Endodermal cell (in vitro differentiated cells): ENCODE measurements around the gene KIF25. TPM values are rescaled to one million over a fixed set of nuclear protein-coding genes. Genes with fewer than 3 reads are reported as not detected.

Source experiments
- DNase-seq: peaks from one replicate; pipeline ENCODE4 v3.0.0-alpha.2; 2017
- H3K27ac ChIP-seq: 2 replicates; pipeline ENCODE4 v1.5.1; 2013; ENCODE audit warnings: mild to moderate bottlenecking, low read depth, low read length, moderate library complexity
- H3K27me3 ChIP-seq: 2 replicates; pipeline ENCODE4 v1.6.1; 2013; ENCODE audit warnings: mild to moderate bottlenecking, low read length, moderate library complexity; ENCODE audit not compliant: insufficient read depth, control insufficient read depth, poor library complexity, severe bottlenecking
- H3K36me3 ChIP-seq: 2 replicates; pipeline ENCODE4 v1.7.0; 2013; ENCODE audit warnings: mild to moderate bottlenecking, low read length, moderate library complexity; ENCODE audit not compliant: control insufficient read depth, insufficient read depth
- H3K4me1 ChIP-seq: one replicate; pipeline ENCODE4 v1.7.0; 2013; ENCODE audit warnings: low read length; ENCODE audit not compliant: control insufficient read depth, insufficient read depth
- H3K4me3 ChIP-seq: 2 replicates; pipeline ENCODE4 v1.5.1; 2013; ENCODE audit warnings: mild to moderate bottlenecking, low read length, moderate library complexity
- H3K9ac ChIP-seq: 2 replicates; pipeline ENCODE4 v1.6.1; 2013; ENCODE audit warnings: mild to moderate bottlenecking, low read length, moderate library complexity; ENCODE audit not compliant: poor library complexity, severe bottlenecking; ENCODE audit errors: extremely low read depth
- H3K9me3 ChIP-seq: 2 replicates; pipeline ENCODE4 v1.6.1; 2013; ENCODE audit warnings: mild to moderate bottlenecking, low read length, moderate library complexity; ENCODE audit not compliant: control insufficient read depth
- H3K27ac Mint-ChIP-seq: 2 replicates; pipeline ENCODE4 v1.8.0; 2020; ENCODE audit warnings: mixed read lengths
- H3K27me3 Mint-ChIP-seq: 2 replicates; pipeline ENCODE4 v1.8.0; 2021; ENCODE audit warnings: mild to moderate bottlenecking, mixed read lengths; ENCODE audit not compliant: insufficient read depth
- H3K36me3 Mint-ChIP-seq: 2 replicates; pipeline ENCODE4 v1.8.0; 2020; ENCODE audit warnings: low read depth, mixed read lengths
- H3K4me1 Mint-ChIP-seq: 2 replicates; pipeline ENCODE4 v1.8.0; 2020; ENCODE audit warnings: mixed read lengths
- H3K4me3 Mint-ChIP-seq: 2 replicates; pipeline ENCODE4 v1.8.0; 2020; ENCODE audit warnings: mild to moderate bottlenecking, moderate library complexity, mixed read lengths
- H3K9me3 Mint-ChIP-seq: 2 replicates; pipeline ENCODE4 v1.8.0; 2020; ENCODE audit warnings: mild to moderate bottlenecking, mixed read lengths
- WGBS, 2 experiments: methylation state at CpG; one replicate each; pipeline versions ENCODE4 v1.1.5 to v1.1.7; 2013; ENCODE audit warnings: missing lambda C conversion rate in 2 of 2, mixed read lengths in 1 of 2; ENCODE audit not compliant: insufficient coverage in 1 of 2, insufficient read length in 1 of 2; 5-methylcytosine and 5-hydroxymethylcytosine counted together
- total RNA-seq, 2 donors: library from RNA; stranded (reverse); fragmentation: NEBNext Ultra II Directional in 1 of 2; extraction: Animal tissue kit (Norgen Biotek cat#: 25700) in 1 of 2; gene quantifications; 2 replicates in 1 of 2; 3 replicates in 1 of 2; pipeline ENCODE4 v1.2.1, GENCODE V29; 2021
- TF ChIP-seq, protein P1 (sequence below): fragments of 200-600 bp; sonication (generic); conservative IDR thresholded peaks from 2 replicates; pipeline ENCODE4 v1.5.0; 2021; ENCODE audit warnings: antibody characterized with exemption, mild to moderate bottlenecking

The KIF25 gene
- total RNA-seq, 2 donors from 2014 or later: 1.3 TPM; not detected in 1

DNA sequence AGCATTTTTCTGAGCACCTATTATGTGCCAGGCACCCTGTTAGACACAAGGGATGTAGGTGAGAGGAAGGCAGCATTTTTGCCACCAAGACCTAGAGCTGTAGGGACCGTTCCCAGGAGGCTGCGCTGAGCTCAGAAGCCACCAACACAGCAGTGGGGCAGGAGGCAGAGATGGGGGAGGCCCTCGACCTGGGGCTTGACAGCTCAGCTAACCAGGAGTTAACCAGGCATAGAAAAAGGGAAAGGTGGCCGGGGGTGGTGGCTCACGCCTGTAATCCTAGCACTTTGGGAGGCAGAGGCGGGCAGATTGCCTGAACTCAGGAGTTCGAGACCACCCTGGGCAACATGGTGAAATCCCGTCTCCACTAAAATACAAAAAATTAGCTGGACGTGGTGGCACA lies 29.5 kb downstream of the KIF25 start:
- Histone ChIP-seq H3K4me1 (no peaks in the 10 kb centered on the region), H3K4me3 (no peak overlapping the region), H3K36me3 (no peaks in the 10 kb centered on the region), H3K9me3 (no peaks in the 10 kb centered on the region), H3K27me3 (no peaks in the 10 kb centered on the region), H3K27ac (no peak overlapping the region), H3K9ac (no peak overlapping the region)
- WGBS, 2 experiments: 78 to 93% methylated on average over 6 to 9 of the region's 9 CpGs
- DNase-seq: no peak
- Mint-ChIP-seq H3K9me3 (no peaks in the 10 kb centered on the region), H3K4me3 (no peak overlapping the region), H3K27ac (no peak overlapping the region), H3K4me1 (no peaks in the 10 kb centered on the region), H3K36me3 (no peaks in the 10 kb centered on the region), H3K27me3 (no peaks in the 10 kb centered on the region)
- TF ChIP-seq, protein P1, sequence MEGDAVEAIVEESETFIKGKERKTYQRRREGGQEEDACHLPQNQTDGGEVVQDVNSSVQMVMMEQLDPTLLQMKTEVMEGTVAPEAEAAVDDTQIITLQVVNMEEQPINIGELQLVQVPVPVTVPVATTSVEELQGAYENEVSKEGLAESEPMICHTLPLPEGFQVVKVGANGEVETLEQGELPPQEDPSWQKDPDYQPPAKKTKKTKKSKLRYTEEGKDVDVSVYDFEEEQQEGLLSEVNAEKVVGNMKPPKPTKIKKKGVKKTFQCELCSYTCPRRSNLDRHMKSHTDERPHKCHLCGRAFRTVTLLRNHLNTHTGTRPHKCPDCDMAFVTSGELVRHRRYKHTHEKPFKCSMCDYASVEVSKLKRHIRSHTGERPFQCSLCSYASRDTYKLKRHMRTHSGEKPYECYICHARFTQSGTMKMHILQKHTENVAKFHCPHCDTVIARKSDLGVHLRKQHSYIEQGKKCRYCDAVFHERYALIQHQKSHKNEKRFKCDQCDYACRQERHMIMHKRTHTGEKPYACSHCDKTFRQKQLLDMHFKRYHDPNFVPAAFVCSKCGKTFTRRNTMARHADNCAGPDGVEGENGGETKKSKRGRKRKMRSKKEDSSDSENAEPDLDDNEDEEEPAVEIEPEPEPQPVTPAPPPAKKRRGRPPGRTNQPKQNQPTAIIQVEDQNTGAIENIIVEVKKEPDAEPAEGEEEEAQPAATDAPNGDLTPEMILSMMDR: no peak

DNA sequence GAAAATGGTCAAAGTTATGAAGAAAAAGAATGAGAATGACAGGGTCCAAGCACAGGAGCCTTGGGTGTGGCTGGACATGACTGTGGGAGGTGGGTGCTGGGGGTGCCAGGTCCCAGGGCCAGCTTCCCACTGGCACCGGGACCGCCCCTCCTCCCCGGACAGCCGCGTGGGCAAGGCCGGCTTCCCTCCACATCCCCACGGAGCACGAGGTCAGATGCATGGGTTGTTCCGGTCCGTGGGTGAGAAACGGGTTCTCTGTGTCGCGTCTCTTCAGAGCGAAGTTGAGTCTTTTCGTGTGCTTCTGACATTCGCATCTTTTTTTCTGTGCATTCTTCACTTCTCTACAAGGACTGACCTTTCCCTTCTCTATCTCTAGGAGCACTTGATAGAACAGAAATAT lies 30.1 kb downstream of the KIF25 start:
- TF ChIP-seq, protein P1: no peak
- no peaks in the 10 kb centered on the region for H3K27me3 Mint-ChIP-seq
- no peak overlapping the region for H3K27ac Mint-ChIP-seq
- H3K9ac ChIP-seq: no peak overlapping the region
- no peaks in the 10 kb centered on the region for H3K9me3 ChIP-seq
- no peaks in the 10 kb centered on the region for H3K4me1 Mint-ChIP-seq
- no peaks in the 10 kb centered on the region for H3K9me3 Mint-ChIP-seq
- DNase-seq: no peak
- H3K27me3 ChIP-seq: no peaks in the 10 kb centered on the region
- H3K4me3 ChIP-seq: no peak overlapping the region
- WGBS, 2 experiments: 92 to 93% methylated on average over 11 to 16 of the region's 16 CpGs
- H3K4me1 ChIP-seq: no peaks in the 10 kb centered on the region
- no peak overlapping the region for H3K27ac ChIP-seq
- no peak overlapping the region for H3K4me3 Mint-ChIP-seq
- no peaks in the 10 kb centered on the region for H3K36me3 ChIP-seq
- H3K36me3 Mint-ChIP-seq: no peaks in the 10 kb centered on the region

DNA sequence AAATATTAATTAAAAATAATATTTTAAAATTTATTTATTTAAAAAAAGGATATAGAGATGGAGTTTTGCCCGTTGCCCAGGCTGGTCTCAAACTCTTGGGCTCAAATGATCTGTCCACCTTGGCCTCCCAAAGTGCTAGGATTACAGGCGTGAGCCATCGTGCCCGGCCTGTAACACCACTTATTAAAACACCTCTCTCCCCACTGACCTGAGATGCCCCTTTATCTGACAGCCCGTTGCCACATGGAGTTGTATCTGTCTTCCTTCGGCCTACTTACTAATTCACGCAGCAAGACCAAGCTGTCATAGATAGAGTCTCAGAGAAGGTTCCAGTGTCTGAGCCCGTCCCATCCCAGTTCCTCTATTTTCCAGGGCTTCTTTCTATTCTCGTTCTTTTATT lies 30.7 kb downstream of the KIF25 start:
- Histone ChIP-seq H3K4me1 (no peaks in the 10 kb centered on the region), H3K9me3 (no peaks in the 10 kb centered on the region), H3K4me3 (no peak overlapping the region), H3K27ac (no peak overlapping the region), H3K27me3 (no peaks in the 10 kb centered on the region), H3K36me3 (no peaks in the 10 kb centered on the region), H3K9ac (no peak overlapping the region)
- no peaks in the 10 kb centered on the region for H3K36me3 Mint-ChIP-seq
- no peak overlapping the region for H3K27ac Mint-ChIP-seq
- H3K27me3 Mint-ChIP-seq: no peaks in the 10 kb centered on the region
- no peaks in the 10 kb centered on the region for H3K4me1 Mint-ChIP-seq
- no peak for DNase-seq
- no peak overlapping the region for H3K4me3 Mint-ChIP-seq
- H3K9me3 Mint-ChIP-seq: no peaks in the 10 kb centered on the region
- TF ChIP-seq, protein P1: no peak
- WGBS, 2 experiments: 92 to 93% methylated on average over 4 to 9 of the region's 9 CpGs
